GM23338 (cell line): ENCODE results near the gene SORBS2.

ENCODE experiments used
- CREB1 ChIP-seq: fragments of 250-450 bp; sonication (Bioruptor Pico); IDR thresholded peaks from 2 replicates; pipeline ENCODE4 v1.5.0; 2020; ENCODE audit warnings: low read depth, mild to moderate bottlenecking, moderate library complexity
- EZH2 ChIP-seq: fragments of 200-600 bp; sonication (generic); IDR thresholded peaks from one replicate; pipeline ENCODE4 v1.8.0; 2017; ENCODE audit warnings: antibody characterized with exemption, mild to moderate bottlenecking, low read depth; ENCODE audit not compliant: unreplicated experiment
- EZH2phosphoT487 ChIP-seq: fragments of 200-600 bp; sonication (generic); IDR thresholded peaks from one replicate; pipeline ENCODE4 v1.8.1; 2018; ENCODE audit warnings: antibody characterized with exemption; ENCODE audit not compliant: unreplicated experiment
- JUNB ChIP-seq: IDR thresholded peaks from one replicate; pipeline ENCODE4 v1.6.1; 2016; ENCODE audit warnings: antibody characterized with exemption; ENCODE audit not compliant: unreplicated experiment
- NANOG ChIP-seq: IDR thresholded peaks from 2 replicates; pipeline ENCODE4 v1.6.1; 2016; ENCODE audit warnings: antibody characterized with exemption, borderline replicate concordance
- POLR2AphosphoS5 ChIP-seq: IDR thresholded peaks from 2 replicates; pipeline ENCODE4 v1.6.1; 2016; ENCODE audit warnings: antibody characterized with exemption, low read depth
- ZNF114 ChIP-seq: fragments of 250-450 bp; sonication (Bioruptor Pico); IDR thresholded peaks from 2 replicates; pipeline ENCODE4 v1.5.0; 2020; ENCODE audit warnings: mild to moderate bottlenecking, moderate library complexity
- ZNF331 ChIP-seq: fragments of 250-450 bp; sonication (Bioruptor Pico); IDR thresholded peaks from 2 replicates; pipeline ENCODE4 v1.5.0; 2020; ENCODE audit warnings: low read depth, mild to moderate bottlenecking, moderate library complexity
- TF ChIP-seq, protein P1 (sequence below), 2 experiments: fragments of 200-600 bp in 1 of 2; sonication (generic) in 1 of 2; conservative IDR thresholded peaks; 2 replicates each; pipeline versions ENCODE4 v1.5.1 to v1.6.1; 2016 to 2017; ENCODE audit warnings: antibody characterized with exemption in 2 of 2, low read depth in 2 of 2, mild to moderate bottlenecking in 2 of 2, moderate library complexity in 1 of 2
- TF ChIP-seq, protein P2 (sequence below): IDR thresholded peaks from one replicate; pipeline ENCODE4 v1.6.1; 2018; ENCODE audit warnings: antibody characterized with exemption; ENCODE audit not compliant: unreplicated experiment

DNA sequence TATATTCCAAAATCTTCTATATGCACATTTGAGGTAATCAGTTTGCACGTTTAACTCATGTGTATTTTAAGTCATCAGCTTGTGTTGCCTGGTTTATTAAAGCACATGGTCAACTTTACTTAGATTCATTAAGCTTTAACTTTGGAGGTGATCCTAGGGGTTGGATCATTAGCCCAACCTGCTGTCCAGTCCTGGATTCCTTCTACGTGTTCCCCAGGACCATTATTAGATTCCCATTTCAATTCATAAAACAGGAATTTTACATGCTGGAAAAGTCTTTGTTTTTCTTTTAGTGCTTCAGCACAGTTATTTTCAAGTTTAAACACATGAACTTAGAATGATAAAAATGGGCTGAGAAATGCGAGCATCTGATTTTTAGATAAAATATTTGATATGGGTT is 132.5 kb downstream of the SORBS2 start:
- TF ChIP-seq, protein P1, sequence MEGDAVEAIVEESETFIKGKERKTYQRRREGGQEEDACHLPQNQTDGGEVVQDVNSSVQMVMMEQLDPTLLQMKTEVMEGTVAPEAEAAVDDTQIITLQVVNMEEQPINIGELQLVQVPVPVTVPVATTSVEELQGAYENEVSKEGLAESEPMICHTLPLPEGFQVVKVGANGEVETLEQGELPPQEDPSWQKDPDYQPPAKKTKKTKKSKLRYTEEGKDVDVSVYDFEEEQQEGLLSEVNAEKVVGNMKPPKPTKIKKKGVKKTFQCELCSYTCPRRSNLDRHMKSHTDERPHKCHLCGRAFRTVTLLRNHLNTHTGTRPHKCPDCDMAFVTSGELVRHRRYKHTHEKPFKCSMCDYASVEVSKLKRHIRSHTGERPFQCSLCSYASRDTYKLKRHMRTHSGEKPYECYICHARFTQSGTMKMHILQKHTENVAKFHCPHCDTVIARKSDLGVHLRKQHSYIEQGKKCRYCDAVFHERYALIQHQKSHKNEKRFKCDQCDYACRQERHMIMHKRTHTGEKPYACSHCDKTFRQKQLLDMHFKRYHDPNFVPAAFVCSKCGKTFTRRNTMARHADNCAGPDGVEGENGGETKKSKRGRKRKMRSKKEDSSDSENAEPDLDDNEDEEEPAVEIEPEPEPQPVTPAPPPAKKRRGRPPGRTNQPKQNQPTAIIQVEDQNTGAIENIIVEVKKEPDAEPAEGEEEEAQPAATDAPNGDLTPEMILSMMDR (conservative IDR thresholded peaks at IDR 0.05; ENCODE audit: low read depth in 2 of 2): no peak
- TF ChIP-seq, protein P2, sequence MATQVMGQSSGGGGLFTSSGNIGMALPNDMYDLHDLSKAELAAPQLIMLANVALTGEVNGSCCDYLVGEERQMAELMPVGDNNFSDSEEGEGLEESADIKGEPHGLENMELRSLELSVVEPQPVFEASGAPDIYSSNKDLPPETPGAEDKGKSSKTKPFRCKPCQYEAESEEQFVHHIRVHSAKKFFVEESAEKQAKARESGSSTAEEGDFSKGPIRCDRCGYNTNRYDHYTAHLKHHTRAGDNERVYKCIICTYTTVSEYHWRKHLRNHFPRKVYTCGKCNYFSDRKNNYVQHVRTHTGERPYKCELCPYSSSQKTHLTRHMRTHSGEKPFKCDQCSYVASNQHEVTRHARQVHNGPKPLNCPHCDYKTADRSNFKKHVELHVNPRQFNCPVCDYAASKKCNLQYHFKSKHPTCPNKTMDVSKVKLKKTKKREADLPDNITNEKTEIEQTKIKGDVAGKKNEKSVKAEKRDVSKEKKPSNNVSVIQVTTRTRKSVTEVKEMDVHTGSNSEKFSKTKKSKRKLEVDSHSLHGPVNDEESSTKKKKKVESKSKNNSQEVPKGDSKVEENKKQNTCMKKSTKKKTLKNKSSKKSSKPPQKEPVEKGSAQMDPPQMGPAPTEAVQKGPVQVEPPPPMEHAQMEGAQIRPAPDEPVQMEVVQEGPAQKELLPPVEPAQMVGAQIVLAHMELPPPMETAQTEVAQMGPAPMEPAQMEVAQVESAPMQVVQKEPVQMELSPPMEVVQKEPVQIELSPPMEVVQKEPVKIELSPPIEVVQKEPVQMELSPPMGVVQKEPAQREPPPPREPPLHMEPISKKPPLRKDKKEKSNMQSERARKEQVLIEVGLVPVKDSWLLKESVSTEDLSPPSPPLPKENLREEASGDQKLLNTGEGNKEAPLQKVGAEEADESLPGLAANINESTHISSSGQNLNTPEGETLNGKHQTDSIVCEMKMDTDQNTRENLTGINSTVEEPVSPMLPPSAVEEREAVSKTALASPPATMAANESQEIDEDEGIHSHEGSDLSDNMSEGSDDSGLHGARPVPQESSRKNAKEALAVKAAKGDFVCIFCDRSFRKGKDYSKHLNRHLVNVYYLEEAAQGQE: no peak
- TF ChIP-seq ZNF114 (CRISPR knock-in tag): no peak
- no peak for TF ChIP-seq POLR2AphosphoS5
- no peak for TF ChIP-seq EZH2phosphoT487
- TF ChIP-seq NANOG: no peak
- no peak for TF ChIP-seq EZH2
- no peak for TF ChIP-seq JUNB
- no peak for TF ChIP-seq ZNF331 (CRISPR knock-in tag)
- no peak for TF ChIP-seq CREB1
